Neural cell (in vitro differentiated cells): Measurements from ENCODE around the gene TRIM14.

ENCODE experiments used
- EP300 ChIP-seq: fragments of 450-650 bp; conservative IDR thresholded peaks from 2 replicates; pipeline ENCODE4 v1.6.1; 2014; ENCODE audit warnings: antibody characterized with exemption, mild to moderate bottlenecking, moderate library complexity; ENCODE audit not compliant: poor library complexity, severe bottlenecking
- EZH2 ChIP-seq: fragments of 200-600, 300-800 bp; shearing (Covaris generic), sonication (generic); IDR thresholded peaks from 2 replicates; pipeline ENCODE4 v1.6.1; 2014; ENCODE audit warnings: antibody characterized with exemption, low read length, borderline replicate concordance, mild to moderate bottlenecking; ENCODE audit not compliant: insufficient read depth, poor library complexity, severe bottlenecking
- POLR2AphosphoS5 ChIP-seq: IDR thresholded peaks from 2 replicates; pipeline ENCODE4 v1.6.1; 2012
- RAD21 ChIP-seq: fragments of 450-650 bp; conservative IDR thresholded peaks from 2 replicates; pipeline ENCODE4 v1.6.1; 2014; ENCODE audit warnings: antibody characterized with exemption, mild to moderate bottlenecking, moderate library complexity
- TAF1 ChIP-seq: IDR thresholded peaks from 2 replicates; pipeline ENCODE4 v1.6.1; 2012; ENCODE audit warnings: low read depth
- TF ChIP-seq, protein P1 (sequence below): fragments of 450-650 bp; IDR thresholded peaks from 2 replicates; pipeline ENCODE4 v1.5.1; 2014; ENCODE audit warnings: antibody characterized with exemption, mild to moderate bottlenecking, moderate library complexity; ENCODE audit not compliant: poor library complexity, severe bottlenecking
- TF ChIP-seq, protein P2 (sequence below): IDR thresholded peaks from 2 replicates; pipeline ENCODE4 v1.6.1; 2012; ENCODE audit warnings: borderline replicate concordance

DNA sequence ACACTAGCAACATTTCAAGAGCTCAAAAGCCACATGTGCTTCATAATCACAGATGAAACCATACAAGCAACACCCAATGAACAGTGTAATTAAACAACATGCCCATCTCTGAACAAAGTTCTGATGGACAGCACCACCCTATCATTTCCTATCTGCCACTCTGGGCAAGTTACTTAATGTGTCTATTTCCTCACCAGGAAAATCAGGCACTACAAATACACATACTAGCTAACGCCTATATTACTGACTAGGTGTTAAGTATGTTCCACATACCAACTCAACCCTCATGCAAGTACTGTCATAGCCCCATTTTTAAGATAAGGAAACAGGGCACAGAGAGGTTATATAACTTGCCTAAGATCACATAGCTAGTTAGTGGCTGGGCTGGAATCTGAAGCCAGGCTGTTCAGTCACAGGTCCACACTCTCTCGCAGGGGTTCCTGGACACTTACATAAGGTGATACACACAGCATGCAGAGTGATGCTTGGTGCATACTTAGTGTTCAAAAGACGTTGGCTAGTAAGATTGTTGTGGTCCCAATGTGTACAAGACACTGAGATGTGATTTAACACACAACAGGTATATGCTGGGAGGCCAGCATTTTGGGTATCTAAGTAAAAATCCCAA is 49.2 kb upstream of the TRIM14 start:
- TF ChIP-seq, protein P1, sequence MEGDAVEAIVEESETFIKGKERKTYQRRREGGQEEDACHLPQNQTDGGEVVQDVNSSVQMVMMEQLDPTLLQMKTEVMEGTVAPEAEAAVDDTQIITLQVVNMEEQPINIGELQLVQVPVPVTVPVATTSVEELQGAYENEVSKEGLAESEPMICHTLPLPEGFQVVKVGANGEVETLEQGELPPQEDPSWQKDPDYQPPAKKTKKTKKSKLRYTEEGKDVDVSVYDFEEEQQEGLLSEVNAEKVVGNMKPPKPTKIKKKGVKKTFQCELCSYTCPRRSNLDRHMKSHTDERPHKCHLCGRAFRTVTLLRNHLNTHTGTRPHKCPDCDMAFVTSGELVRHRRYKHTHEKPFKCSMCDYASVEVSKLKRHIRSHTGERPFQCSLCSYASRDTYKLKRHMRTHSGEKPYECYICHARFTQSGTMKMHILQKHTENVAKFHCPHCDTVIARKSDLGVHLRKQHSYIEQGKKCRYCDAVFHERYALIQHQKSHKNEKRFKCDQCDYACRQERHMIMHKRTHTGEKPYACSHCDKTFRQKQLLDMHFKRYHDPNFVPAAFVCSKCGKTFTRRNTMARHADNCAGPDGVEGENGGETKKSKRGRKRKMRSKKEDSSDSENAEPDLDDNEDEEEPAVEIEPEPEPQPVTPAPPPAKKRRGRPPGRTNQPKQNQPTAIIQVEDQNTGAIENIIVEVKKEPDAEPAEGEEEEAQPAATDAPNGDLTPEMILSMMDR, result no peak
- TF ChIP-seq POLR2AphosphoS5 (no peak), EP300 (no peak), EZH2 (no peak), RAD21 (no peak), TAF1 (no peak)
- TF ChIP-seq, protein P2, sequence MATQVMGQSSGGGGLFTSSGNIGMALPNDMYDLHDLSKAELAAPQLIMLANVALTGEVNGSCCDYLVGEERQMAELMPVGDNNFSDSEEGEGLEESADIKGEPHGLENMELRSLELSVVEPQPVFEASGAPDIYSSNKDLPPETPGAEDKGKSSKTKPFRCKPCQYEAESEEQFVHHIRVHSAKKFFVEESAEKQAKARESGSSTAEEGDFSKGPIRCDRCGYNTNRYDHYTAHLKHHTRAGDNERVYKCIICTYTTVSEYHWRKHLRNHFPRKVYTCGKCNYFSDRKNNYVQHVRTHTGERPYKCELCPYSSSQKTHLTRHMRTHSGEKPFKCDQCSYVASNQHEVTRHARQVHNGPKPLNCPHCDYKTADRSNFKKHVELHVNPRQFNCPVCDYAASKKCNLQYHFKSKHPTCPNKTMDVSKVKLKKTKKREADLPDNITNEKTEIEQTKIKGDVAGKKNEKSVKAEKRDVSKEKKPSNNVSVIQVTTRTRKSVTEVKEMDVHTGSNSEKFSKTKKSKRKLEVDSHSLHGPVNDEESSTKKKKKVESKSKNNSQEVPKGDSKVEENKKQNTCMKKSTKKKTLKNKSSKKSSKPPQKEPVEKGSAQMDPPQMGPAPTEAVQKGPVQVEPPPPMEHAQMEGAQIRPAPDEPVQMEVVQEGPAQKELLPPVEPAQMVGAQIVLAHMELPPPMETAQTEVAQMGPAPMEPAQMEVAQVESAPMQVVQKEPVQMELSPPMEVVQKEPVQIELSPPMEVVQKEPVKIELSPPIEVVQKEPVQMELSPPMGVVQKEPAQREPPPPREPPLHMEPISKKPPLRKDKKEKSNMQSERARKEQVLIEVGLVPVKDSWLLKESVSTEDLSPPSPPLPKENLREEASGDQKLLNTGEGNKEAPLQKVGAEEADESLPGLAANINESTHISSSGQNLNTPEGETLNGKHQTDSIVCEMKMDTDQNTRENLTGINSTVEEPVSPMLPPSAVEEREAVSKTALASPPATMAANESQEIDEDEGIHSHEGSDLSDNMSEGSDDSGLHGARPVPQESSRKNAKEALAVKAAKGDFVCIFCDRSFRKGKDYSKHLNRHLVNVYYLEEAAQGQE, result no peak
